GM23338 (cell line): ENCODE data around the gene LSM5.

ENCODE experiments used
- CREB1 ChIP-seq: fragments of 250-450 bp; sonication (Bioruptor Pico); IDR thresholded peaks from 2 replicates; pipeline ENCODE4 v1.5.0; 2020; ENCODE audit warnings: low read depth, mild to moderate bottlenecking, moderate library complexity
- EZH2 ChIP-seq: fragments of 200-600 bp; sonication (generic); IDR thresholded peaks from one replicate; pipeline ENCODE4 v1.8.0; 2017; ENCODE audit warnings: antibody characterized with exemption, mild to moderate bottlenecking, low read depth; ENCODE audit not compliant: unreplicated experiment
- EZH2phosphoT487 ChIP-seq: fragments of 200-600 bp; sonication (generic); IDR thresholded peaks from one replicate; pipeline ENCODE4 v1.8.1; 2018; ENCODE audit warnings: antibody characterized with exemption; ENCODE audit not compliant: unreplicated experiment
- POLR2AphosphoS5 ChIP-seq: IDR thresholded peaks from 2 replicates; pipeline ENCODE4 v1.6.1; 2016; ENCODE audit warnings: antibody characterized with exemption, low read depth
- TF ChIP-seq, protein P1 (sequence below), 2 experiments: fragments of 200-600 bp in 1 of 2; sonication (generic) in 1 of 2; conservative IDR thresholded peaks; 2 replicates each; pipeline versions ENCODE4 v1.5.1 to v1.6.1; 2016 to 2017; ENCODE audit warnings: antibody characterized with exemption in 2 of 2, low read depth in 2 of 2, mild to moderate bottlenecking in 2 of 2, moderate library complexity in 1 of 2

DNA sequence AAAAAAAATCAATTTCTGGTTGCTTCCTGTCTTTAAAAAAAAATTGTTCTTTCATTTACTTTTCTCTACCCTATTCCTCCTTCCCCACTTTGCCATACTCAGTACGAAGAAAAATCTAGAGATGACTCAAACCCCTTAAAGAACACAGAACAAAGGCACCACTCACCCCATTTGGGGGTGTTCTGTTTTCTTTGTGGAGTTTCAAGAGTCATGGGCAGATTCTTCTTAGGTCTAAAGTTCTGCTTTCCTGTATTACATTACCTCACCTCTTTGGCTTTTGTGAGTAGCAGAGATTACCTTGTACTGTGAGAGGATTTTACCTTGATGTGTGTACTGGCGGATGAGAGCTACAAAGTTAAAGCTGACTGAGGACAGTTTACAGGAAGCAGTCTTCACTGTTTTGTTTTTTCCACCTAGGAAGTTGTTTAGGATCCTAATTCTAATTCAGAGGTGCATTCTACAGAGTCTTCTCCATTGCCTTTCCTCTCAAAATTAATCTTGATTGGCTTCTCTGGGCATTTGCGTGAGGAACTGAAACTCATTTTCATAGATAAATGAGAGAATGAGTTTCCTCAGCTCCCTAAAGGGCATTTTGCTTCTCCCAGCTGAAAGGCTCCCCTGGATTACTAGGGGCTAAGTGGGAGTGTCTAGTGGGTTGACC, 25.8 kb upstream of the LSM5 start:
- TF ChIP-seq, protein P1, sequence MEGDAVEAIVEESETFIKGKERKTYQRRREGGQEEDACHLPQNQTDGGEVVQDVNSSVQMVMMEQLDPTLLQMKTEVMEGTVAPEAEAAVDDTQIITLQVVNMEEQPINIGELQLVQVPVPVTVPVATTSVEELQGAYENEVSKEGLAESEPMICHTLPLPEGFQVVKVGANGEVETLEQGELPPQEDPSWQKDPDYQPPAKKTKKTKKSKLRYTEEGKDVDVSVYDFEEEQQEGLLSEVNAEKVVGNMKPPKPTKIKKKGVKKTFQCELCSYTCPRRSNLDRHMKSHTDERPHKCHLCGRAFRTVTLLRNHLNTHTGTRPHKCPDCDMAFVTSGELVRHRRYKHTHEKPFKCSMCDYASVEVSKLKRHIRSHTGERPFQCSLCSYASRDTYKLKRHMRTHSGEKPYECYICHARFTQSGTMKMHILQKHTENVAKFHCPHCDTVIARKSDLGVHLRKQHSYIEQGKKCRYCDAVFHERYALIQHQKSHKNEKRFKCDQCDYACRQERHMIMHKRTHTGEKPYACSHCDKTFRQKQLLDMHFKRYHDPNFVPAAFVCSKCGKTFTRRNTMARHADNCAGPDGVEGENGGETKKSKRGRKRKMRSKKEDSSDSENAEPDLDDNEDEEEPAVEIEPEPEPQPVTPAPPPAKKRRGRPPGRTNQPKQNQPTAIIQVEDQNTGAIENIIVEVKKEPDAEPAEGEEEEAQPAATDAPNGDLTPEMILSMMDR (conservative IDR thresholded peaks at IDR 0.05; ENCODE audit: low read depth in 2 of 2): no peak
- TF ChIP-seq EZH2 (no peak), CREB1 (no peak), POLR2AphosphoS5 (no peak), EZH2phosphoT487 (no peak)
